Measurements from ENCODE around the gene MTARC1.

MTARC1 gene

GRCh38 chr1:220796530-220796929 is 9.8 kb downstream of the MTARC1 start:
- no peak for TF ChIP-seq CTCF (conservative IDR thresholded peaks at IDR 0.05; ENCODE audit: low read length)
- no peak for DNase-seq (ENCODE audit: low read depth)
- no peak overlapping the region for H3K4me3 ChIP-seq (ENCODE audit: low read length)

- DNase-seq (ENCODE audit: low read depth): no peak
- H3K4me3 ChIP-seq (ENCODE audit: low read length): no peak overlapping the region
- TF ChIP-seq CTCF (conservative IDR thresholded peaks at IDR 0.05; ENCODE audit: low read length): no peak
Observed at GRCh38 chr1:220797044-220797443, 10.3 kb downstream of the MTARC1 start.

- no peak for DNase-seq (ENCODE audit: low read depth)
- no peak for TF ChIP-seq CTCF (conservative IDR thresholded peaks at IDR 0.05; ENCODE audit: low read length)
Observed at GRCh38 chr1:220797553-220797952, 10.8 kb downstream of the MTARC1 start.

GRCh38 chr1:220798338-220798737 is 11.6 kb downstream of the MTARC1 start:
- no peak overlapping the region for H3K4me3 ChIP-seq (ENCODE audit: low read length)
- no peak for TF ChIP-seq CTCF (conservative IDR thresholded peaks at IDR 0.05; ENCODE audit: low read length)
- no peak for DNase-seq (ENCODE audit: low read depth)

More at GRCh38 chr1:220797553-220797952, 10.8 kb downstream of the MTARC1 start:
- no peak overlapping the region for H3K4me3 ChIP-seq (ENCODE audit: low read length)

GRCh38 chr1:220800262-220800661 is 13.5 kb downstream of the MTARC1 start:
- TF ChIP-seq CTCF (conservative IDR thresholded peaks at IDR 0.05; ENCODE audit: low read length): no peak
- no peak overlapping the region for H3K4me3 ChIP-seq (ENCODE audit: low read length)
- no peak for DNase-seq (ENCODE audit: low read depth)

GRCh38 chr1:220803401-220804201 is 16.9 kb downstream of the MTARC1 start:
- peak; percentile 73 for TF ChIP-seq CTCF (conservative IDR thresholded peaks at IDR 0.05; ENCODE audit: low read length)

GRCh38 chr1:220804202-220804586 is 17.5 kb downstream of the MTARC1 start:
- no peak for TF ChIP-seq CTCF (conservative IDR thresholded peaks at IDR 0.05; ENCODE audit: low read length)
- no peak for DNase-seq (ENCODE audit: low read depth)
- H3K4me3 ChIP-seq (ENCODE audit: low read length): no peak overlapping the region

More at GRCh38 chr1:220803401-220804201, 16.9 kb downstream of the MTARC1 start:
- H3K4me3 ChIP-seq (ENCODE audit: low read length): no peak overlapping the region
- DNase-seq (ENCODE audit: low read depth): peak; percentile 16

All from AG10803 (cell line).